Measurements from ENCODE around the gene VAMP3.

Gene VAMP3

GRCh38 chr1:7752512-7753417 lies 18.3 kb upstream of the VAMP3 start:
- no peaks in the 10 kb centered on the region for H3K4me1 ChIP-seq (ENCODE audit: insufficient read depth, low read length, severe bottlenecking)
- no peak overlapping the region for H3K27ac ChIP-seq (ENCODE audit: low read depth, low read length, poor library complexity, severe bottlenecking)
- H3K79me2 ChIP-seq (ENCODE audit: insufficient read depth, low read length): no peaks in the 10 kb centered on the region
- no peak overlapping the region for H2AFZ ChIP-seq (ENCODE audit: low read length)
- no peak overlapping the region for H3K4me2 ChIP-seq (ENCODE audit: low read length)
- H3F3A ChIP-seq (ENCODE audit: insufficient read depth, low read length): no peaks in the 10 kb centered on the region
- H3K9me3 ChIP-seq (ENCODE audit: low read length): no peaks in the 10 kb centered on the region
- H3K4me3 ChIP-seq (ENCODE audit: low read depth, low read length, poor library complexity, severe bottlenecking): no peak overlapping the region
- no peaks in the 10 kb centered on the region for H4K20me1 ChIP-seq (ENCODE audit: insufficient read depth, low read length)
- H3K9me2 ChIP-seq (ENCODE audit: low read depth, low read length): no peaks in the 10 kb centered on the region
- no peaks in the 10 kb centered on the region for H3K36me3 ChIP-seq (ENCODE audit: insufficient read depth, low read length)
- H3K27me3 ChIP-seq (ENCODE audit: insufficient read depth, low read length): no peaks in the 10 kb centered on the region
- H3K9ac ChIP-seq (ENCODE audit: low read length): no peak overlapping the region
- TF ChIP-seq EZH2 (IDR thresholded peaks at IDR 0.05; ENCODE audit: borderline replicate concordance, low read length): no peak
- TF ChIP-seq CTCF (IDR thresholded peaks at IDR 0.05; ENCODE audit: low read length): peak; percentile 82

- H3K4me2 ChIP-seq (ENCODE audit: low read length): no peak overlapping the region
These were observed 17.5 kb upstream of the VAMP3 start for GRCh38 chr1:7753641-7754040.

GRCh38 chr1:7754234-7754633 lies 16.9 kb upstream of the VAMP3 start:
- Histone ChIP-seq H3K36me3 (ENCODE audit: insufficient read depth, low read length) (no peaks in the 10 kb centered on the region), H2AFZ (ENCODE audit: low read length) (no peak overlapping the region), H3K9me2 (ENCODE audit: low read depth, low read length) (no peaks in the 10 kb centered on the region), H3K27ac (ENCODE audit: low read depth, low read length, poor library complexity, severe bottlenecking) (no peak overlapping the region), H3K9me3 (ENCODE audit: low read length) (no peaks in the 10 kb centered on the region), H3K9ac (ENCODE audit: low read length) (no peak overlapping the region), H3K4me2 (ENCODE audit: low read length) (no peak overlapping the region), H3K79me2 (ENCODE audit: insufficient read depth, low read length) (no peaks in the 10 kb centered on the region), H4K20me1 (ENCODE audit: insufficient read depth, low read length) (no peaks in the 10 kb centered on the region), H3K4me1 (ENCODE audit: insufficient read depth, low read length, severe bottlenecking) (no peaks in the 10 kb centered on the region), H3K27me3 (ENCODE audit: insufficient read depth, low read length) (no peaks in the 10 kb centered on the region), H3K4me3 (ENCODE audit: low read depth, low read length, poor library complexity, severe bottlenecking) (no peak overlapping the region), H3F3A (ENCODE audit: insufficient read depth, low read length) (no peaks in the 10 kb centered on the region)
- TF ChIP-seq EZH2 (IDR thresholded peaks at IDR 0.05; ENCODE audit: borderline replicate concordance, low read length): no peak
- no peak for TF ChIP-seq CTCF (IDR thresholded peaks at IDR 0.05; ENCODE audit: low read length)

More at GRCh38 chr1:7753641-7754040, 17.5 kb upstream of the VAMP3 start:
- no peaks in the 10 kb centered on the region for H3K79me2 ChIP-seq (ENCODE audit: insufficient read depth, low read length)
- no peak overlapping the region for H3K4me3 ChIP-seq (ENCODE audit: low read depth, low read length, poor library complexity, severe bottlenecking)
- no peak for TF ChIP-seq EZH2 (IDR thresholded peaks at IDR 0.05; ENCODE audit: borderline replicate concordance, low read length)
- TF ChIP-seq CTCF (IDR thresholded peaks at IDR 0.05; ENCODE audit: low read length): no peak
- no peaks in the 10 kb centered on the region for H3K27me3 ChIP-seq (ENCODE audit: insufficient read depth, low read length)
- H3K9me2 ChIP-seq (ENCODE audit: low read depth, low read length): no peaks in the 10 kb centered on the region
- no peak overlapping the region for H3K9ac ChIP-seq (ENCODE audit: low read length)
- H3K4me1 ChIP-seq (ENCODE audit: insufficient read depth, low read length, severe bottlenecking): no peaks in the 10 kb centered on the region
- no peaks in the 10 kb centered on the region for H4K20me1 ChIP-seq (ENCODE audit: insufficient read depth, low read length)
- H3K9me3 ChIP-seq (ENCODE audit: low read length): no peaks in the 10 kb centered on the region
- H3F3A ChIP-seq (ENCODE audit: insufficient read depth, low read length): no peaks in the 10 kb centered on the region
- H2AFZ ChIP-seq (ENCODE audit: low read length): no peak overlapping the region
- H3K36me3 ChIP-seq (ENCODE audit: insufficient read depth, low read length): no peaks in the 10 kb centered on the region
- H3K27ac ChIP-seq (ENCODE audit: low read depth, low read length, poor library complexity, severe bottlenecking): no peak overlapping the region

All from OCI-LY1 (cell line).